ENCODE measurements around the gene OSBPL5.
A peak's percentile ranks its signal among the peaks of the same experiment; 100 is the strongest.
"Not testable (repeated sequence)": the region's sequence is repeated elsewhere in the genome, so short reads cannot be mapped to it uniquely, and the experiment has no call there.

Gene OSBPL5

DNA sequence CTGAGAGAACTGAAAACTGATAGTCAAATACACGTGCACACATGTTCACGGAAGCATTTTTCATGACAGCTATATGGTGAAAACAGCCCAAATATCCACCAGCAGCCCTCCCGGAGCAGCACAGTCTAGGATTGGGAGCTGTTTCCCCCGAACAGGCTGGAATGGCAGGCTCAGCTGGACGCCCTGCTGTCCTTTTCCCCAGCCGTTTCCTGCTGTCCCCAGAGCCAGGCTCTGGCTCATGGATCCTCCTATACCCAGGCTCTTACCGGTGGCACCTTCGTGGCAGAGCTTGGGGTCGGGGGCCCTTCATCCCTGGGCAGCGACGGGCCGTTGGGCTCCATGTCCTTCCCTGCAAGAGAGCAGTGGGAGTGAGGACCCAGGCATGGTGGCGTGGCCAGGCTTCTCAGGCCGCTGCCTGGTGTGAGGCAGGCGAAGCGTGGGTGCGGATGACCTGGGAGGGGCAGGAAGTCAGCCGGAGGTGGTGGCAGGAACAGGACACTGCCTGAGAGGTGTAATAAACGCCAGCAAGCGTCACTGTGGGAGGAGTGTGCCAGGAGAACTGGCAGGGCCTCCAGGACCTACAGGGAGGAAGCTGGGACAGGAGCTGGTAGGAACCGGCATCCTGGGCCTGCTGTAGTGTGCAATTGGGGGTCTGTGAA lies 38.8 kb downstream of the OSBPL5 start:
- FAIRE-seq (no peak), DNase-seq (ENCODE audit: extremely low spot score, insufficient read length, low read depth) (no peak)

- FAIRE-seq, result no peak
- no peak for DNase-seq (ENCODE audit: extremely low spot score, insufficient read length, low read depth)
Measured at GRCh38 chr11:3124821-3125220, 40.3 kb downstream of the OSBPL5 start.

GRCh38 chr11:3123761-3124733 lies 41.1 kb downstream of the OSBPL5 start:
- no peak for DNase-seq (ENCODE audit: extremely low spot score, insufficient read length, low read depth)
- no peak for FAIRE-seq

- no peak for DNase-seq (ENCODE audit: extremely low spot score, insufficient read length, low read depth)
- no peak for FAIRE-seq
Measured at GRCh38 chr11:3123305-3123704, 41.8 kb downstream of the OSBPL5 start.

DNA sequence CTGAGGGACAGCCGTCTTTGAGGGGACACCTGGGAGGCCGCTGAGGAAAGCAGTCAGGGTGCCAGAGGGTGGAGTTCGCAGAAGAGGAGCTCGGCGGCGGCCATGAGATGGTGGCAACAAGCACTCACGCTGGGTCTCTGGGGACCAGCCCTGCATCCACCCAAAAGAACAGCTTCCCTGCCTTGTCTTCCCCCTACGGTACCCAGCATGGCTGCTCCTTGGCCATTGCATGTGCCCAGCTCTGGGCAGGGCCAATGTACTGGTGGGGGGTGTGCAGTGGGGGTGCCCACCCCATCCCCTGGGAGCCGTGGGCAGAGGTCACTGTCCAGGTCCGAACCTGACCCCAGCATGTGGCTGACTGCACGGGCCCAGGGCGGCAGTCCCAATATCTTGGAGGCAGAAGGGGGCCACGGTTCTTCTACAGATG lies 42.3 kb downstream of the OSBPL5 start:
- FAIRE-seq, result no peak
- DNase-seq (ENCODE audit: extremely low spot score, insufficient read length, low read depth), result no peak

GRCh38 chr11:3121931-3122774 lies 43.0 kb downstream of the OSBPL5 start:
- no peak for DNase-seq (ENCODE audit: extremely low spot score, insufficient read length, low read depth)
- FAIRE-seq, result no peak

GRCh38 chr11:3121416-3121815 lies 43.7 kb downstream of the OSBPL5 start:
- no peak for DNase-seq (ENCODE audit: extremely low spot score, insufficient read length, low read depth)
- FAIRE-seq, result no peak

GRCh38 chr11:3120071-3120792 lies 44.9 kb downstream of the OSBPL5 start:
- DNase-seq (ENCODE audit: extremely low spot score, insufficient read length, low read depth) (no peak), FAIRE-seq (no peak)

DNA sequence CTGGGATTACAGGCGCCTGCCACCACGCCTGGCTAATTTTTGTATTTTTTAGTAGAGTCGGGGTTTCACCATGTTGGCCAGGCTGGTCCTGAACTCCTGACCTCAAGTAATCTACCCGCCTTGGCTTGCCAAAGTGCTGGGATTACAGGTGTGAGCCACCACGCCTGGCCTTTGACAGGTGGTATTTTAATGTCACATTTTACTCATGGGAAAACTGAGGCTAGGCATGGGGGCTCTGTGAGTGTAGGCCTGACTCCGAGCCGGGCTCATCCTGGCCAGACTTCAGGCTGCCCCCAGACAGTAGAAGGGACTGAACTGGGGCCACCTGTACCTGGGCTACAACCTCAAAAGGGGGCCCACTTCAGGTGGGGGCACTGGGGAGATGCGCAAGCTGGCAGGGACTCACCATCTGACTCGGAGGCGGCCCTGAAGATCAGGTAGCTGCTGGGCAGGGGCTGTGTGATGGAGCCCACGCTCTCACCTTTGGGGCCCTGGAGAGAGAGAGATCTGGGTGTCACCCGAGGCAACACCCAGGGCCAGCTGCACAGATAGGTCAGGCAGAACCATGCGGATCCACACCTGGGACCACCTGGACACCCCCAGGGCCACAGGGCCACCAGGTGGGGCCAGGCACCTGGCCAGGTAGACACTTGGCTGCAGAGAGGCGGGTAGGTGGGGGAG lies 45.8 kb downstream of the OSBPL5 start:
- DNase-seq (ENCODE audit: extremely low spot score, insufficient read length, low read depth) (no peak), FAIRE-seq (no peak)

DNA sequence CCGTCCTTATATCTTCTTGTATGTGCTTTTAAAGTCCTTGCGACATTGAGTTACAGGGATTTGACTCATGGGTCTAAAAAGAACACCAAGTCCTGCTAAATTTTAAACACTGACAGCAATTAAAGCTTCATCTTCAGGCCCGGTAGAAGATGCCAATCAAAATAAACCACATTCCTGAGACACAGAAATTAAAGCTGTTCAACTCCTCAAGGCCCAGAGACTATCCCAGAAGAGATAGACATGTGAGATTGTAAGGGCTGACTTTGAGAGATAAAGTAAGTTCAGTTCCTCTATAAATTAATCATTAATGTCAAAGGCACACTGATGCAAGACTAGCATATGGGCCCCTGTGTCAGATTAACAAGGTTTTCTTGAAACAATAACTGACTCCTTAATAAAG lies 49.8 kb downstream of the OSBPL5 start:
- DNase-seq (ENCODE audit: extremely low spot score, insufficient read length, low read depth) (no peak), FAIRE-seq (no peak)

GRCh38 chr11:3113661-3114060 lies 51.4 kb downstream of the OSBPL5 start:
- not testable (repeated sequence) for DNase-seq (ENCODE audit: extremely low spot score, insufficient read length, low read depth); FAIRE-seq

DNA sequence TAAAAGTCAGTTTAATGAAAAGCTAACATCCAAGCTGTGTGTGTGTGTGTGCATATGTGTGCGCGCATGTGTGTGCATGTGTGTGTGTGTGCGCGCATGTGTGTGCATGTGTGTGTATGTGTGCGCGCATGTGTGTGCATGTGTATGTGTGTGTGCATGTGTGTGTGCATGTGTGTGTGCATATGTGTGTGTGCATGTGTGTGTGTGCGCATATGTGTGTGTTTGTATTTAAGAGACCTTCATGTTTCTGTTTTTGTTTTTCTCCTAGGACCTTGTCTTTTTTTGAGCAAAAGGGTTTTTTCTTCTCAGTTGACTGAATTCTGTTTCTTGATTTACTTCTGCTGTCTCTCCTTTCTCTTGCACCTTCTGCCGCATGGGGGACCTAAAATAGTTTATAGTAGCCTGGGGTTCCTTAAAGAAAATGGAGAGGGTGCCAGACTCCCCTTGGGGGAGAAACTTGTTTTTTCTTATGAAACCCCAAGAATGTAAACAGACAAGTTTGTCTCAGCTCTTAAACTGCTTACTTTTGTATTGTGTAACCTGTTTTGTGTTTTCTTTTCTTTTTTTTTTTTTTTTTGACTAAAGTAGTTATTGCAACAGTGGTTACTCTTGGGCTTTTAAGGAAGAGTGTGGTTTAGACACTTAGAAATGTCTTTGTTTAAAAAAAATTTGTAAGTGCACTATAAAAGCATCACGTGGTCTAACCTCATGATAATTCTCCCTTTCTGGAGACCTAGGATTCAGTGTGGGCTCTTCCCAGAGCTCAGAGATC lies 53.0 kb downstream of the OSBPL5 start:
- DNase-seq (ENCODE audit: extremely low spot score, insufficient read length, low read depth) (no peak), FAIRE-seq (no peak)

- FAIRE-seq, result no peak
- DNase-seq (ENCODE audit: extremely low spot score, insufficient read length, low read depth), result no peak
Measured at GRCh38 chr11:3111466-3111865, 53.6 kb downstream of the OSBPL5 start.

DNA sequence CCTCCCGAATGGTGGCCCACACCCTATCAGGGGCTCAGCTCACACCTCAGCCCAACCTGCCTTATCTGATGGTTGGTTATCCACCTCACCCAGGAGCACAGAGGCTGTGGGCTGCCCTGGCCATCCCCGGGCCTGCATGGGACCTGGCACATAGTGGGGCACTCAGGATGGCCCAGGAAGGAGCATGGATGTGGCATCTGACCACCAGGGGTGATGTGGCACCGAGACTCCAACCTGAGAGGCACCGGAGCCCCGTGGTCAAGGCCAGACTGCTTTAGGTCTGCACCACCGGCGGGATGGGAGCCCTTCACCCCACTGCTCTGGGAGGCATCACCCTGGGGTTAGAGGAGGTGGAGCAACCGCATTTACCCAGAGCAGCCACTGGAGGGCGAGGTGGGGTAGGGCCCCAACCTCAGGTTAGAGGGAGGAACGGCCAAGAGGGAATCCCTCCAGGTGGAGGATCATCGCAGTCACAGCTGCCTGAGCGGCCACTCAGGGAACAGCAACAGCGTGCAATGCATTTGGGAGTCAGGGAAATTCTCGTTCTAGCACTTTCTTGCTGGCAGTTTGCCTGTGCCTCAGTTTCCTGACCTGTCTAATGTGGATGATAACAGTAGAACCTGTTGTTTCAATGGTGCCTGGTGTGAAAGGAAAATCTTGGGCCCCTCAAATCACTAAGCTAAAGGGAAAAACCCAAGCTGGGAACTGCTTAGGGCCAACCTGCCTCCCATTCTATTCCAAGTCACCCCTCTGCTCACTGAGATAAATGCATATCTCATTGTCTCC lies 55.0 kb downstream of the OSBPL5 start:
- DNase-seq (ENCODE audit: extremely low spot score, insufficient read length, low read depth) (peak; percentile 36), FAIRE-seq (peak; percentile 39)

GRCh38 chr11:3109434-3109833 lies 55.7 kb downstream of the OSBPL5 start:
- no peak for DNase-seq (ENCODE audit: extremely low spot score, insufficient read length, low read depth)
- FAIRE-seq, result no peak

- FAIRE-seq, result no peak
- no peak for DNase-seq (ENCODE audit: extremely low spot score, insufficient read length, low read depth)
Measured at GRCh38 chr11:3108183-3108721, 56.9 kb downstream of the OSBPL5 start.

GRCh38 chr11:3107608-3108182 lies 57.4 kb downstream of the OSBPL5 start:
- FAIRE-seq (no peak), DNase-seq (ENCODE audit: extremely low spot score, insufficient read length, low read depth) (no peak)

Data from GM18507 (cell line).